ENCODE results near the gene UCK2.

The UCK2 gene

GRCh38 chr1:165904948-165905347, 77.5 kb downstream of the UCK2 start:
- no peak overlapping the region for H3K4ac ChIP-seq (ENCODE audit: low read depth, low read length)
- H3K4me2 ChIP-seq (ENCODE audit: low read length), result no peak overlapping the region
- H3K36me3 ChIP-seq (ENCODE audit: control insufficient read depth, insufficient read depth, low read length), result peaks cover 4% of the 10 kb centered on the region
- no peak overlapping the region for H4K5ac ChIP-seq (ENCODE audit: low read length)
- H2BK15ac ChIP-seq (replicated peaks; ENCODE audit: low read depth), result no peak overlapping the region
- H4K8ac ChIP-seq (ENCODE audit: low read depth, low read length), result no peak overlapping the region
- H3K4me1 ChIP-seq (ENCODE audit: control insufficient read depth, low read depth, low read length), result peaks cover under 1% of the 10 kb centered on the region
- no peak overlapping the region for H3K56ac ChIP-seq (ENCODE audit: low read length)
- no peak overlapping the region for H2BK120ac ChIP-seq (ENCODE audit: low read depth, low read length)
- no peak overlapping the region for H2BK5ac ChIP-seq (ENCODE audit: low read length)
- no CpG with 5 or more reads among the region's 4 CpGs for WGBS (ENCODE audit: extremely low coverage, insufficient coverage, low lambda C conversion rate)
- H3K18ac ChIP-seq (ENCODE audit: low read length), result no peak overlapping the region
- no peak overlapping the region for H3K23ac ChIP-seq (ENCODE audit: low read length)
- DNase-seq, result no peak
- H3K4me3 ChIP-seq (ENCODE audit: low read length), result no peak overlapping the region
- no peak overlapping the region for H3K27ac ChIP-seq (ENCODE audit: low read depth, low read length)
- H3K27me3 ChIP-seq (ENCODE audit: insufficient read depth, low read length, poor library complexity), result no peaks in the 10 kb centered on the region
- peaks cover 5% of the 10 kb centered on the region for H3K79me2 ChIP-seq (ENCODE audit: control insufficient read depth, insufficient read depth, low read length)
- no peak overlapping the region for H3K9ac ChIP-seq (ENCODE audit: low read length)
- H3K79me1 ChIP-seq (ENCODE audit: low read length), result peaks cover 12% of the 10 kb centered on the region
- no peak overlapping the region for H2AK5ac ChIP-seq (ENCODE audit: low read length)

- H3K79me1 ChIP-seq (ENCODE audit: low read length), result peaks cover 7% of the 10 kb centered on the region
- no peaks in the 10 kb centered on the region for H3K79me2 ChIP-seq (ENCODE audit: control insufficient read depth, insufficient read depth, low read length)
- no peak overlapping the region for H2BK120ac ChIP-seq (ENCODE audit: low read depth, low read length)
- H4K8ac ChIP-seq (ENCODE audit: low read depth, low read length), result no peak overlapping the region
- no peak overlapping the region for H3K27ac ChIP-seq (ENCODE audit: low read depth, low read length)
- H4K5ac ChIP-seq (ENCODE audit: low read length), result no peak overlapping the region
- H2BK5ac ChIP-seq (ENCODE audit: low read length), result no peak overlapping the region
- H2AK5ac ChIP-seq (ENCODE audit: low read length), result no peak overlapping the region
- no peak overlapping the region for H3K4me2 ChIP-seq (ENCODE audit: low read length)
- H3K23ac ChIP-seq (ENCODE audit: low read length), result no peak overlapping the region
- H3K4me3 ChIP-seq (ENCODE audit: low read length), result no peak overlapping the region
- no peak overlapping the region for H2BK15ac ChIP-seq (replicated peaks; ENCODE audit: low read depth)
- no peak overlapping the region for H3K9ac ChIP-seq (ENCODE audit: low read length)
- WGBS (ENCODE audit: extremely low coverage, insufficient coverage, low lambda C conversion rate), result no CpG with 5 or more reads among the region's 3 CpGs
- no peak for DNase-seq
- no peaks in the 10 kb centered on the region for H3K27me3 ChIP-seq (ENCODE audit: insufficient read depth, low read length, poor library complexity)
- no peak overlapping the region for H3K56ac ChIP-seq (ENCODE audit: low read length)
- H3K4ac ChIP-seq (ENCODE audit: low read depth, low read length), result no peak overlapping the region
- H3K18ac ChIP-seq (ENCODE audit: low read length), result no peak overlapping the region
- peaks cover 3% of the 10 kb centered on the region for H3K36me3 ChIP-seq (ENCODE audit: control insufficient read depth, insufficient read depth, low read length)
- no peaks in the 10 kb centered on the region for H3K4me1 ChIP-seq (ENCODE audit: control insufficient read depth, low read depth, low read length)
Observed at GRCh38 chr1:165905853-165906252, 78.4 kb downstream of the UCK2 start.

- Histone ChIP-seq H3K56ac (ENCODE audit: low read length) (no peak overlapping the region), H4K8ac (ENCODE audit: low read depth, low read length) (no peak overlapping the region), H3K18ac (ENCODE audit: low read length) (no peak overlapping the region), H3K9ac (ENCODE audit: low read length) (no peak overlapping the region), H2AK5ac (ENCODE audit: low read length) (no peak overlapping the region), H2BK120ac (ENCODE audit: low read depth, low read length) (no peak overlapping the region), H4K5ac (ENCODE audit: low read length) (no peak overlapping the region), H3K79me1 (ENCODE audit: low read length) (peaks cover 5% of the 10 kb centered on the region), H3K4ac (ENCODE audit: low read depth, low read length) (no peak overlapping the region), H3K36me3 (ENCODE audit: control insufficient read depth, insufficient read depth, low read length) (peaks cover 3% of the 10 kb centered on the region), H3K23ac (ENCODE audit: low read length) (no peak overlapping the region), H3K4me1 (ENCODE audit: control insufficient read depth, low read depth, low read length) (no peaks in the 10 kb centered on the region), H3K27me3 (ENCODE audit: insufficient read depth, low read length, poor library complexity) (no peaks in the 10 kb centered on the region), H2BK15ac (replicated peaks; ENCODE audit: low read depth) (no peak overlapping the region), H3K27ac (ENCODE audit: low read depth, low read length) (no peak overlapping the region), H2BK5ac (ENCODE audit: low read length) (no peak overlapping the region), H3K4me2 (ENCODE audit: low read length) (no peak overlapping the region), H3K79me2 (ENCODE audit: control insufficient read depth, insufficient read depth, low read length) (no peaks in the 10 kb centered on the region), H3K4me3 (ENCODE audit: low read length) (no peak overlapping the region)
- peak; percentile 83 for DNase-seq
- no CpG with 5 or more reads among the region's 13 CpGs for WGBS (ENCODE audit: extremely low coverage, insufficient coverage, low lambda C conversion rate)
Observed at GRCh38 chr1:165907256-165907857, 79.9 kb downstream of the UCK2 start.

GRCh38 chr1:165910764-165911421, 83.5 kb downstream of the UCK2 start:
- Histone ChIP-seq H3K18ac (ENCODE audit: low read length) (no peak overlapping the region), H3K79me2 (ENCODE audit: control insufficient read depth, insufficient read depth, low read length) (no peaks in the 10 kb centered on the region), H3K4ac (ENCODE audit: low read depth, low read length) (no peak overlapping the region), H3K56ac (ENCODE audit: low read length) (no peak overlapping the region), H2BK15ac (replicated peaks; ENCODE audit: low read depth) (no peak overlapping the region), H2AK5ac (ENCODE audit: low read length) (no peak overlapping the region), H2BK5ac (ENCODE audit: low read length) (no peak overlapping the region), H3K4me1 (ENCODE audit: control insufficient read depth, low read depth, low read length) (no peaks in the 10 kb centered on the region), H3K4me2 (ENCODE audit: low read length) (no peak overlapping the region), H3K27me3 (ENCODE audit: insufficient read depth, low read length, poor library complexity) (no peaks in the 10 kb centered on the region), H3K9ac (ENCODE audit: low read length) (no peak overlapping the region), H4K8ac (ENCODE audit: low read depth, low read length) (no peak overlapping the region), H2BK120ac (ENCODE audit: low read depth, low read length) (no peak overlapping the region), H3K4me3 (ENCODE audit: low read length) (no peak overlapping the region), H3K36me3 (ENCODE audit: control insufficient read depth, insufficient read depth, low read length) (peaks cover 3% of the 10 kb centered on the region), H4K5ac (ENCODE audit: low read length) (no peak overlapping the region), H3K79me1 (ENCODE audit: low read length) (no peaks in the 10 kb centered on the region), H3K27ac (ENCODE audit: low read depth, low read length) (no peak overlapping the region), H3K23ac (ENCODE audit: low read length) (no peak overlapping the region)
- no peak for DNase-seq
- WGBS (ENCODE audit: extremely low coverage, insufficient coverage, low lambda C conversion rate), result no CpG with 5 or more reads among the region's 14 CpGs

GRCh38 chr1:165911609-165912281, 84.3 kb downstream of the UCK2 start:
- Histone ChIP-seq H3K4me3 (ENCODE audit: low read length) (no peak overlapping the region), H3K4me1 (ENCODE audit: control insufficient read depth, low read depth, low read length) (no peaks in the 10 kb centered on the region), H3K18ac (ENCODE audit: low read length) (no peak overlapping the region), H3K23ac (ENCODE audit: low read length) (no peak overlapping the region), H3K27me3 (ENCODE audit: insufficient read depth, low read length, poor library complexity) (no peaks in the 10 kb centered on the region), H4K5ac (ENCODE audit: low read length) (no peak overlapping the region), H2BK120ac (ENCODE audit: low read depth, low read length) (no peak overlapping the region), H3K79me1 (ENCODE audit: low read length) (no peaks in the 10 kb centered on the region), H2AK5ac (ENCODE audit: low read length) (no peak overlapping the region), H4K8ac (ENCODE audit: low read depth, low read length) (no peak overlapping the region), H3K4ac (ENCODE audit: low read depth, low read length) (no peak overlapping the region), H3K56ac (ENCODE audit: low read length) (no peak overlapping the region), H2BK15ac (replicated peaks; ENCODE audit: low read depth) (no peak overlapping the region), H3K27ac (ENCODE audit: low read depth, low read length) (no peak overlapping the region), H3K9ac (ENCODE audit: low read length) (no peak overlapping the region), H3K79me2 (ENCODE audit: control insufficient read depth, insufficient read depth, low read length) (no peaks in the 10 kb centered on the region), H3K4me2 (ENCODE audit: low read length) (no peak overlapping the region), H3K36me3 (ENCODE audit: control insufficient read depth, insufficient read depth, low read length) (peaks cover 3% of the 10 kb centered on the region), H2BK5ac (ENCODE audit: low read length) (no peak overlapping the region)
- no peak for DNase-seq
- WGBS (ENCODE audit: extremely low coverage, insufficient coverage, low lambda C conversion rate), result no CpG with 5 or more reads among the region's 7 CpGs
